HFFc6 (cell line): ENCODE results near the gene CYP2D6. TPM values are rescaled to one million over a fixed set of nuclear protein-coding genes. Genes with fewer than 3 reads are reported as not detected.
"Not testable (repeated sequence)": the region's sequence is repeated elsewhere in the genome, so short reads cannot be mapped to it uniquely, and the experiment has no call there.

Source experiments
- DNase-seq: peaks from one replicate; pipeline ENCODE4 v3.0.0-alpha.2; 2018
- H3K27ac Mint-ChIP-seq: 2 replicates; pipeline ENCODE4 v1.8.0; 2020; ENCODE audit warnings: mild to moderate bottlenecking, mixed read lengths
- H3K27me3 Mint-ChIP-seq: 2 replicates; pipeline ENCODE4 v1.8.0; 2021; ENCODE audit warnings: mild to moderate bottlenecking, moderate library complexity, mixed read lengths; ENCODE audit not compliant: insufficient read depth
- H3K36me3 Mint-ChIP-seq: 2 replicates; pipeline ENCODE4 v1.8.0; 2021; ENCODE audit warnings: low read depth, mixed read lengths
- H3K4me1 Mint-ChIP-seq: 2 replicates; pipeline ENCODE4 v1.8.0; 2020; ENCODE audit warnings: low read depth, mixed read lengths
- H3K4me3 Mint-ChIP-seq: 2 replicates; pipeline ENCODE4 v1.8.0; 2020; ENCODE audit warnings: mild to moderate bottlenecking, moderate library complexity, mixed read lengths
- H3K9me3 Mint-ChIP-seq: 2 replicates; pipeline ENCODE4 v1.8.0; 2020; ENCODE audit warnings: mild to moderate bottlenecking, mixed read lengths
- total RNA-seq, 6 experiments: library from RNA; stranded (reverse); fragmentation: NEBNext Ultra II Directional; extraction: Animal tissue kit (Norgen Biotek cat#: 25700); gene quantifications; 2 replicates in 1 of 6; 3 replicates in 5 of 6; pipeline ENCODE4 v1.2.3, GENCODE V29; 2021
- TF ChIP-seq, protein P1 (sequence below): fragments of 200-600 bp; sonication (generic); IDR thresholded peaks from 2 replicates; pipeline ENCODE4 v1.5.0; 2021; ENCODE audit warnings: antibody characterized with exemption, mild to moderate bottlenecking

CYP2D6 gene
- total RNA-seq, 6 experiments from 2014 or later = 0.13 to 0.35 (median 0.17) TPM; not detected in 1

DNA sequence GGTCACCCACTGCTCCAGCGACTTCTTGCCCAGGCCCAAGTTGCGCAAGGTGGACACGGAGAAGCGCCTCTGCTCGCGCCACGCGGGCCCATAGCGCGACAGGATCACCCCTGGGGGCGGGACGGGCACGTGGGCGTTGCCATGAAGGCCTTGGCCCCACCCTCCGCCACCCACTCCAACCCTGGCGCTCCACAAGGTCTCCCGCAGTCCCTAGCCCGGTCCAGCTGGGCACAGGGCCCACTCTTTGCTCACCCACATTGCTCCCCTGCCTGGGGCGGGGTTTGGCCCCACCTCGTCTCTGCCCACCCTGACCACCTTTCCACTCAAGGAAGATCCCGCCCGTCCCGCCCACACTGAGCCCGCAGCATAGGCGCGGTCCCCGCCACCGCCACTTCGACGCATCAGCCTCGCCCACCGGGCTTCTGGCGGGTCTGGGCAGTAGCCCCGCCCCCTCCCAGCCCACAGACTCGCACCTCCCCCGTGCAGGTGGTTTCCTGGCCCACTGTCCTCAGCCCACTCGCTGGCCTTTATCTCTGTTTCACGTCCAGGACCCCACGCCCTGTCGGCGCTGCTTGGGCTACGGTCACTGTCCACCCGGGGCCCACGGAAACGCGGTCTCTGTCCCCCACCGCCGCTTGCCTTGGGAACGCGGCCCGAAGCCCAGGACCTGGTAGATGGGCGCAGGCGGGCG, 12.3 kb upstream of the CYP2D6 start:
- Mint-ChIP-seq H3K4me3 (no peak overlapping the region), H3K27ac (no peak overlapping the region), H3K27me3 (no peaks in the 10 kb centered on the region; the same call in 1 of the 2 replicates), H3K9me3 (no peaks in the 10 kb centered on the region), H3K4me1 (no peaks in the 10 kb centered on the region), H3K36me3 (no peaks in the 10 kb centered on the region; the same call in 1 of the 2 replicates)
- TF ChIP-seq, protein P1, sequence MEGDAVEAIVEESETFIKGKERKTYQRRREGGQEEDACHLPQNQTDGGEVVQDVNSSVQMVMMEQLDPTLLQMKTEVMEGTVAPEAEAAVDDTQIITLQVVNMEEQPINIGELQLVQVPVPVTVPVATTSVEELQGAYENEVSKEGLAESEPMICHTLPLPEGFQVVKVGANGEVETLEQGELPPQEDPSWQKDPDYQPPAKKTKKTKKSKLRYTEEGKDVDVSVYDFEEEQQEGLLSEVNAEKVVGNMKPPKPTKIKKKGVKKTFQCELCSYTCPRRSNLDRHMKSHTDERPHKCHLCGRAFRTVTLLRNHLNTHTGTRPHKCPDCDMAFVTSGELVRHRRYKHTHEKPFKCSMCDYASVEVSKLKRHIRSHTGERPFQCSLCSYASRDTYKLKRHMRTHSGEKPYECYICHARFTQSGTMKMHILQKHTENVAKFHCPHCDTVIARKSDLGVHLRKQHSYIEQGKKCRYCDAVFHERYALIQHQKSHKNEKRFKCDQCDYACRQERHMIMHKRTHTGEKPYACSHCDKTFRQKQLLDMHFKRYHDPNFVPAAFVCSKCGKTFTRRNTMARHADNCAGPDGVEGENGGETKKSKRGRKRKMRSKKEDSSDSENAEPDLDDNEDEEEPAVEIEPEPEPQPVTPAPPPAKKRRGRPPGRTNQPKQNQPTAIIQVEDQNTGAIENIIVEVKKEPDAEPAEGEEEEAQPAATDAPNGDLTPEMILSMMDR = no peak
- DNase-seq = no peak

DNA sequence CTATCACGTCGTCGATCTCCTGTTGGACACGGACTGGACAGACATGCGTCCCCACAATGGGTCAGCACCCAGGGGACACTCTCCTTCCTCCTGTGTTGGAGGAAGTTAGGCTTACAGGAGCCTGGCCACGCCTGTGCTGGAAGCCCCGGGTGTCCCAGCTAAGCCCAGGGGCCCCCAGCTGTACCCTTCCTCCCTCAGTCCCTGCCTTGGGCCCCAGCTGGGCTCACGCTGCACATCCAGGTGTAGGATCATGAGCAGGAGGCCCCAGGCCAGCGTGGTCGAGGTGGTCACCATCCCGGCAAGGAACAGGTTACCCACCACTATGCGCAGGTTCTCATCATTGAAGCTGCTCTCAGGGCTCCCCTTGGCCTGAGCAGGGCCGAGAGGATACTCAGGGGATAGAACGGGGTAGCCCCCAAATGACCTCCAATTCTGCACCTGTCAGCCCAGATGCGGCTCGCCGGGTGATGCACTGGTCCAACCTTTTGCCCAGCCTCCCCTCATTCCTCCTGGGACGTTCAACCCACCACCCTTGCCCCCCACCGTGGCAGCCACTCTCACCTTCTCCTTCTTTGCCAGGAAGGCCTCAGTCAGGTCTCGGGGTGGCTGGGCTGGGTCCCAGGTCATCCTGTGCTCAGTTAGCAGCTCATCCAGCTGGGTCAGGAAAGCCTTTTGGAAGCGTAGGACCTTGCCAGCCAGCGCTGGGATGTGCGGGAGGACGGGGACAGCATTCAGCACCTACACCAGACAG, 10.9 kb upstream of the CYP2D6 start:
- not testable (repeated sequence) for H3K27ac Mint-ChIP-seq, H3K36me3 Mint-ChIP-seq, H3K4me1 Mint-ChIP-seq, H3K27me3 Mint-ChIP-seq, H3K4me3 Mint-ChIP-seq, H3K9me3 Mint-ChIP-seq, DNase-seq

DNA sequence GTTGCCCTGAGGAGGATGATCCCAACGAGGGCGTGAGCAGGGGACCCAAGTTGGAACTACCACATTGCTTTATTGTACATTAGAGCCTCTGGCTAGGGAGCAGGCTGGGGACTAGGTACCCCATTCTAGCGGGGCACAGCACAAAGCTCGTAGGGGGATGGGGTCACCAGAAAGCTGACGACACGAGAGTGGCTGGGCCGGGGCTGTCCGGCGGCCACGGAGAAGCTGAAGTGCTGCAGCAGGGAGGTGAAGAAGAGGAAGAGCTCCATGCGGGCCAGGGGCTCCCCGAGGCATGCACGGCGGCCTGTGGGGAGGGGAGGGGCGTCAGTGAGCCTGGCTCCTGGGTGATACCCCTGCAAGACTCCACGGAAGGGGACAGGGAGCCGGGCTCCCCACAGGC, 9.5 kb upstream of the CYP2D6 start:
- H3K4me3 Mint-ChIP-seq, H3K9me3 Mint-ChIP-seq, H3K4me1 Mint-ChIP-seq, H3K27me3 Mint-ChIP-seq, H3K27ac Mint-ChIP-seq, DNase-seq, H3K36me3 Mint-ChIP-seq: not testable (repeated sequence)

DNA sequence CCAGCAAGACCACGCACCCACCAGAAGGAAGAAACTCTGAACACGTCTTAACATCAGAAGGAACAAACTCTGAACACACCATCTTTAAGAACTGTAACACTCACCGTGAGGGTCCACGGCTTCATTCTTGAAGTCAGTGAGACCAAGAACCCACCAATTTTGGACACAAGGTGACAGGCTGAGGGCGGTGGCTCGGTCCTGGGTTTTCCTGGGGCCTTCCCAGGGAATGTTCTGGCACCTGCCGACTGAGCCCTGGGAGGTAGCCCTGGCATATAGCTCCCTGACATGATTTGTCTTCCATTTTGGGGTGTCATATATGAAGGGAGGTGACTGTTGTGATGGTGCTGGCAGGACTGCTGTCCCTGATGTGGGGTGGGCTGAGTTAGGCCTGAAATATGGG, 8.9 kb upstream of the CYP2D6 start:
- H3K27me3 Mint-ChIP-seq, H3K36me3 Mint-ChIP-seq, H3K4me1 Mint-ChIP-seq, H3K27ac Mint-ChIP-seq, H3K9me3 Mint-ChIP-seq, DNase-seq, H3K4me3 Mint-ChIP-seq: not testable (repeated sequence)

DNA sequence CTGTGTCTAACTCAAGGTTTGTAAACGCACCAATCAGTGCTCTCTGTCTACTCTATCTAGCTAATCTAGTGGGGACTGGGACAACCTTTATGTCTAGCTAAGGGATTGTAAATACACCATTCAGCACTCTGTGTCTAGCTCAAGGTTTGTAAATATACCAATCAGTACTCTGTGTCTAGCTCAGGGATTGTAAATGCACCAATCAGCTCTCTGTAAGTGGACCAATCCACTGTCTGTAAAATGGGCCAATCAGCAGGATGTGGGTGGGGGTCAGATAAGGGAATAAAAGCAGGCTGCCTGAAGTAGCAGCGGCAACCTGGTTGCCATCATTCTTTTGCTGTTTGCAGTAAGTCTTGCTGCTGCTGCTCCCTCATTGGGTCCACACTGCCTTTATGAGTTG, 8.4 kb upstream of the CYP2D6 start:
- Mint-ChIP-seq H3K4me3 (no peak overlapping the region), H3K27me3 (no peaks in the 10 kb centered on the region; the same call in 1 of the 2 replicates), H3K9me3 (no peaks in the 10 kb centered on the region), H3K4me1 (no peaks in the 10 kb centered on the region), H3K36me3 (no peaks in the 10 kb centered on the region; the same call in 1 of the 2 replicates), H3K27ac (no peak overlapping the region)
- no peak for DNase-seq
- TF ChIP-seq, protein P1 = no peak

DNA sequence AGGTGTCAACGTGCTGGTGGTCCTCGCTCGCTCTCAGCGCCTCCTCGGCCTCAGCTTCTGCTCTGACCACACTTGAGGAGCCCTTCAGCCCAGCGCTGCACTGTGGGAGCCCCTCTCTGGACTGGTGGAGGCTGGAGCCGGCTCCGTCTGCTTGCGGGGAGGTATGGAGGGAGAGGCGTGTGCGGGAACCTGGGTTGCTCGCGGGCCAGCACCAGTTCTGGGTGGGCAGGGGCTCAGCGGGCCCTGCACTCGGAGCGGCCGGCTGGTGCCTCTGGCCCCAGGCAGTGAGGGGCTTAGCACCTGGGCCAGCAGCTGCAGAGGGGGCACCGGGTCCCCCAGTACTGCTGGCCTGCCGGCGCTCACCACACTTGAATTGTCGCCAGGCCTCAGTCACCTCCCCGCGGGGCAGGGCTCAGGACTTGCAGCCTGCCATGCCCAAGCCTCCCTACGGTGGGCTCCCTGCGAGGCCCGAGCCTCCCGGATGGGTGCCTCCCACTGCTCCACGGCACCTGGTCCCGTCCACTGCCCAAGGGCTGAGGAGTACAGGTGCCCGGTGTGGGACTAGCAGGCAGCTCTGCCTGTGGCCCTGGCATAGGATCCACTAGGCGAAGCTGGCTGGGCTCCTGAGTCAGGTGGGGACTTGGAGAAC, 7.6 kb upstream of the CYP2D6 start:
- Mint-ChIP-seq H3K36me3 (no peaks in the 10 kb centered on the region; the same call in 1 of the 2 replicates), H3K4me1 (no peaks in the 10 kb centered on the region), H3K4me3 (no peak overlapping the region), H3K27ac (no peak overlapping the region), H3K27me3 (no peaks in the 10 kb centered on the region; the same call in 1 of the 2 replicates), H3K9me3 (no peaks in the 10 kb centered on the region)
- TF ChIP-seq, protein P1 = no peak
- DNase-seq = no peak

DNA sequence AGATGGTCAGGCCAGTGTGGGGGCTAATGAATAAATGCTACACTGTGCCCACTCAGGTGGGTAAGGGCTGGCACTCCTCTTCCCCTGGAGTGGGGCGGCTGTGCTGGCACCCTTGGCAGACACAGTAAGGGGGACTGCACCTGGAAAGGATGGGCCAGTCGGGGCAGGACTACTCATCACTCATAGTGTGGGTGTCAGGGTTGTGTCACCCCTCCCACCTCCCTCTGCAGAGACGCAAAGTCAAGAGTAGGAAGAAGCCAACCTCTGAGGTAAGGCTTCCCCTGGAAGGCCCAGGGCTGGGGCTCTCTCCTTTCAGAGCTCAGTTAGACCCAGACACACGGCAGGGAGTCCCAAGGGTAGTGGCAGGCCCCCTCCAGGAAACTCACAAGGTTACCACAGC, 5.1 kb upstream of the CYP2D6 start:
- H3K36me3 Mint-ChIP-seq, H3K27ac Mint-ChIP-seq: not testable (repeated sequence)

More for the DNA sequence above, 5.1 kb upstream of the CYP2D6 start:
- not testable (repeated sequence) for H3K4me1 Mint-ChIP-seq, DNase-seq, H3K27me3 Mint-ChIP-seq, H3K9me3 Mint-ChIP-seq, H3K4me3 Mint-ChIP-seq
